Activated CD4-positive, alpha-beta T cell treated with anti-CD3 and anti-CD28 coated beads, Interleukin-2, amount 10 ng/mL, durations not matched to agents 24 days and 14 days (primary cell): ENCODE data around the gene TNPO3. TPM values are rescaled to one million over a fixed set of nuclear protein-coding genes. Genes with fewer than 3 reads are reported as not detected.

Experiments
- DNase-seq: peaks from one replicate; pipeline ENCODE4 v3.0.0; 2022
- H3K27ac Mint-ChIP-seq: one replicate; pipeline ENCODE4 v1.8.0; 2022; ENCODE audit warnings: mild to moderate bottlenecking, mixed read lengths
- H3K27me3 Mint-ChIP-seq: one replicate; pipeline ENCODE4 v1.8.0; 2022; ENCODE audit warnings: mixed read lengths
- H3K36me3 Mint-ChIP-seq: one replicate; pipeline ENCODE4 v1.8.0; 2022; ENCODE audit warnings: low read depth, mild to moderate bottlenecking, mixed read lengths
- H3K4me1 Mint-ChIP-seq: one replicate; pipeline ENCODE4 v1.8.0; 2021; ENCODE audit warnings: mixed read lengths
- H3K4me3 Mint-ChIP-seq: one replicate; pipeline ENCODE4 v1.8.0; 2022; ENCODE audit warnings: mild to moderate bottlenecking, moderate library complexity, mixed read lengths
- H3K9me3 Mint-ChIP-seq: one replicate; pipeline ENCODE4 v1.8.0; 2021; ENCODE audit warnings: mixed read lengths
- intact Hi-C: fragments of 100-400 bp; cut with micrococcal nuclease; formaldehyde crosslinking; loops from one replicate; pipeline ENCODE4 v1.15.1; 2023
- total RNA-seq: library from RNA; stranded (reverse); gene quantifications from 2 replicates; pipeline ENCODE4 v1.2.3, GENCODE V29; 2022

The TNPO3 gene
- total RNA-seq, 1 donor from 2014 or later, result 54.1 TPM

DNA sequence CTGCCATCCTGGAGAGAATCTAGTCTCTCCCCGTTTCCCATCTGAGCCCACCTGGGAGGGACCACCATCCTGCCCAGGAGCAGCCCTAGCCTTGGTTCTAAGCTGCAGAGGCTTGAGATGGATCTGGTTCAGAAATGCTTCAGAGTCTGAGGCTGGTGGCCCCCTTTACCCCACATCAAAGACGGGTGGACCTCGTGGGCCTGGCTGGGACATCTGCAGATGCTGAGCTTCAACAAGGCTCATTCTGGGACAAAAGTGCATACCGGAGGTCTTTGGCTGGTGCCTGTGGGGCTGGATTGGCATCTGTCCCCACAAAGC, 122.1 kb downstream of the TNPO3 start:
- Mint-ChIP-seq H3K27ac (no peak overlapping the region), H3K36me3 (peaks cover 6% of the 10 kb centered on the region), H3K27me3 (peaks cover 13% of the 10 kb centered on the region), H3K4me1 (peaks cover 13% of the 10 kb centered on the region), H3K9me3 (peaks cover 5% of the 10 kb centered on the region), H3K4me3 (no peak overlapping the region)
- intact Hi-C loops, result no loop called here
- no peak for DNase-seq

DNA sequence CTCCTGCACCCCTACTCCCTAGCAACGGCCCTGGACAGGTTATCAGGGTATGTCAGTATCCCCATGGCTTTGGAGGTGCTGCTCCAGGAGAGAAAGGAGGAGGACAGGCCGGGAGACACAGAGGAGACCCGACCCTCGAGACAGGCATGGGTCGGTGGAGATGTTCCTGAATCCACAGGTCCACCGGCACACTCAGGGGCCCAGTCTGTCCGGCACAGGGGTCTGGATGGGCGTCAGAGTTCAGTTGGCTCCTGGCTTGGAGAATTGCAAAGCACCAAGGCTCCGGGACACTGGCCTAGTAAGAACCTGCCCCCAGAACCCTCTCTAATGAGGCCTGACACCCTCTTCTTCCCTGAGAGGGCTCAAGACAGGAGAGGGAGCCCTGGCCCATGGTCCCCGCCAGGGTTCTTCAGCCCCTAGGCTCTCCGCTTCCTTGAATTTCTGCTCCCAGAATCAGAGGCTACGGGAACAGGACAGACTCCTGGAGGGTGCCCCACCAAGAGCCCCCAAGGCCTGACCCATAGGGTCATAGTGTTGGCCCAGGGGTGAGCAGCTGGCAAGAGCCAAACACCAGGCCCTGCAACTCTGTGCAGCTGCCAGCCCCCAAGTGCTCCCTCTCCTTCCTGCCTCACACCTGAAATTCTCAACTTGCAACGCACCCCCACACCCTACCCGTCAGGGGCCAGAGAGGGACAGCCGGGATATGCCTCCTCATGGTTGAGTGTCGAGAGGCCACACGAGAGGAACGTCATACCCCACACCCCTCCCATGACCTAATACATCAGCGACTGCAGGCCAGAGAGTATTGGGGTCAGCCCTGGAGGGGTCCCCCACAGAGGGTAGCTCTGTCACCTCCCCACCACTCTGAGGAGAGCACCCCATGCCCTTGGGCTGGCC, 122.7 kb downstream of the TNPO3 start:
- peaks cover 11% of the 10 kb centered on the region for H3K27me3 Mint-ChIP-seq
- no peak for DNase-seq
- H3K4me1 Mint-ChIP-seq, result peaks cover 13% of the 10 kb centered on the region
- peak overlapping the region; percentile 56 for H3K27ac Mint-ChIP-seq
- intact Hi-C loops, result no loop called here
- no peak overlapping the region for H3K4me3 Mint-ChIP-seq
- H3K9me3 Mint-ChIP-seq, result peaks cover 5% of the 10 kb centered on the region
- H3K36me3 Mint-ChIP-seq, result peaks cover 5% of the 10 kb centered on the region

DNA sequence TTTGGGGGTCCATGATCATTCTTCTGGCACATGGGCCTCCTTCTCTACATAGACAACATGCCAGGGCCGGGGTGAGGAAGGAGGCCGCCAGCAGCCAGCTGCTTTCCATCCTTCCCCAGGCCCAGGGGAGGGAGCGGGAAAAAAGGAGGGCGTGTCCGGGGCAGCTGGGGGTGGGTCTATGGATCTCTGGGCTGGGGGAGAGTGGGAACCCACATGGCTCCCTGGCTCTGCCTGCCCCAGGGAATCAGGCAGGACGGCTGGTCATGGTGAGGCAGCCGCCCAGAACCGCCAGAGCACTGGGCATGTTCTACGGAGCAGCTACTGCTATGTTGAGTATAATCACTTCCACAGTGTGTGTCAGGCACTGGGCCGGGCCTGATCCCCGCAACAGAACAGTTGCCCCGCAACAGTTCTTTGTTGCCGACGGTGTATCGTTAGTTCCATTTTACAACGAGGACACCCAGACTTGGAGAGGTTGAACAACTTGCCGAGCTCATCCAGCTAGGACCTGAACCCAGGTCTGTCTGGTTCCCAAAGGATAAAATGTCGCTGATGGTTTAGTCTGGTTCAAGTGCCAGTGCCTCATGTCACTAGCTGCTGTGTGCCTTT, 123.6 kb downstream of the TNPO3 start:
- H3K36me3 Mint-ChIP-seq, result peaks cover 2% of the 10 kb centered on the region
- no peak overlapping the region for H3K4me3 Mint-ChIP-seq
- DNase-seq, result no peak
- H3K4me1 Mint-ChIP-seq, result peaks cover 8% of the 10 kb centered on the region
- intact Hi-C loops, result no loop called here
- H3K27ac Mint-ChIP-seq, result no peak overlapping the region
- peaks cover 5% of the 10 kb centered on the region for H3K9me3 Mint-ChIP-seq
- peaks cover 6% of the 10 kb centered on the region for H3K27me3 Mint-ChIP-seq

GRCh38 chr7:128928882-128929788, 125.8 kb downstream of the TNPO3 start:
- intact Hi-C loops, result no loop called here
- no peak for DNase-seq
- Mint-ChIP-seq H3K27me3 (peaks cover 11% of the 10 kb centered on the region), H3K36me3 (peaks cover 2% of the 10 kb centered on the region), H3K27ac (no peak overlapping the region), H3K4me1 (peaks cover 8% of the 10 kb centered on the region), H3K9me3 (peaks cover 5% of the 10 kb centered on the region), H3K4me3 (no peak overlapping the region)

DNA sequence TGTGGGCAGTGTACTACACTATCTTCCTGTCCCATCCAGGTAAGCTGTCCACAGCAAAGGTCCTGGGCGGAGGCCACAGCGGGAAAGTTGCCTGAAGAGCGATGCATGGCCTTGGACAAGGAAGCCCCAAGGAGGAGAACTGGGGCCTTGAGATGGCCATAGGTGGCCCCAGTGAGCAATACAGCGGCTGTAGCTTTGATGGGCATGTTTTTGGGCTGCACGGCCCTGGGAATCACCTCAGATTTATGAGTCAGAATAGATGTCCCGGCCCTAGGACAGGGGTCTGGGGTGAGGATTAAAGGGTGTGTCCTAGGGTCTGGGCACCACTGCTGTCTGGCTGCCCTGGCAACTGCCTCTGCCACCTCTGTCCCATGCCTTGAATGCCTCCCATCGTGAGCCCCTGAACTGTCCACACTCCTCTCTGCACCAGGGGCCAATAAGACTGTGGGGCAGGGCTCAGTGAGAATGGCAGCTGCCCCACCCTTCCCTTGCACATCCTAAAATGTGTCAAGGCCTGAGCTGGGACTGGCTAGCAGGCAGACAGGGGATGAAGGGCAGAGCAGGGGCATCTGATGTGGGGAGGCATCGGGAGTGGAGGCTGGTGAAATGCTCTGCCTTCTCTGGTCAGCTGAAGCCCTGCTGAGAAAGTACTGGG, 126.6 kb downstream of the TNPO3 start:
- DNase-seq, result no peak
- Mint-ChIP-seq H3K4me1 (peaks cover 3% of the 10 kb centered on the region), H3K27me3 (peaks cover 13% of the 10 kb centered on the region), H3K9me3 (peaks cover 2% of the 10 kb centered on the region), H3K36me3 (peaks cover under 1% of the 10 kb centered on the region), H3K27ac (no peak overlapping the region), H3K4me3 (no peak overlapping the region)
- intact Hi-C loops, result no loop called here

- intact Hi-C loops, result no loop called here
- Mint-ChIP-seq H3K27me3 (peaks cover 26% of the 10 kb centered on the region), H3K4me1 (no peaks in the 10 kb centered on the region), H3K27ac (no peak overlapping the region), H3K9me3 (no peaks in the 10 kb centered on the region), H3K4me3 (no peak overlapping the region), H3K36me3 (no peaks in the 10 kb centered on the region)
- no peak for DNase-seq
Observed at GRCh38 chr7:128924707-128925588, 130.0 kb downstream of the TNPO3 start.

DNA sequence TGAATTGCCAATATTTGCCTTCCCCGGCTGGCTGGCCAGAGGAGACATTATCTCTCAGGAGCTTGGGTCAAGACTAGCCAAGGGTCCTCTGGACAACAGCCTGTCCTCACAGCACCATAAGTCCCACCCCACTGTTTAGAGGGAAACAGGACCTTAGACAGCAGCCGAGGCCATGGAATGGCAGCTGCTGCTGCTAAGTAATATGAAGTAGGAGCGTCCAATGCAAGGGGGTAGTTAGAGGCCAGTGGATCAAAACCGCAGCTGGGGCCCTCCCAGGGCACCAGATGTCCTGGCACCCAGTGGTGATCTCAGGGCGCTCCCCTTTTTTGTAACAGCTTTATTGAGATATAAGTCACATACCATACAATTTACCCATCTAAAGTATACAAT, 131.5 kb downstream of the TNPO3 start:
- no peak for DNase-seq
- Mint-ChIP-seq H3K36me3 (no peaks in the 10 kb centered on the region), H3K4me1 (no peaks in the 10 kb centered on the region), H3K9me3 (no peaks in the 10 kb centered on the region), H3K27me3 (peaks cover 37% of the 10 kb centered on the region), H3K27ac (no peak overlapping the region), H3K4me3 (no peak overlapping the region)
- intact Hi-C loops, result no loop called here

- no peak for DNase-seq
- Mint-ChIP-seq H3K27ac (no peak overlapping the region), H3K4me1 (no peaks in the 10 kb centered on the region), H3K9me3 (no peaks in the 10 kb centered on the region), H3K27me3 (peaks cover 42% of the 10 kb centered on the region), H3K4me3 (no peak overlapping the region), H3K36me3 (no peaks in the 10 kb centered on the region)
- intact Hi-C loops, result no loop called here
Observed at GRCh38 chr7:128922496-128923410, 132.2 kb downstream of the TNPO3 start.

GRCh38 chr7:128921866-128922440, 133.0 kb downstream of the TNPO3 start:
- DNase-seq, result no peak
- Mint-ChIP-seq H3K27me3 (peaks cover 46% of the 10 kb centered on the region), H3K27ac (no peak overlapping the region), H3K4me3 (no peak overlapping the region), H3K36me3 (no peaks in the 10 kb centered on the region), H3K4me1 (no peaks in the 10 kb centered on the region), H3K9me3 (no peaks in the 10 kb centered on the region)
- intact Hi-C loops, result no loop called here

DNA sequence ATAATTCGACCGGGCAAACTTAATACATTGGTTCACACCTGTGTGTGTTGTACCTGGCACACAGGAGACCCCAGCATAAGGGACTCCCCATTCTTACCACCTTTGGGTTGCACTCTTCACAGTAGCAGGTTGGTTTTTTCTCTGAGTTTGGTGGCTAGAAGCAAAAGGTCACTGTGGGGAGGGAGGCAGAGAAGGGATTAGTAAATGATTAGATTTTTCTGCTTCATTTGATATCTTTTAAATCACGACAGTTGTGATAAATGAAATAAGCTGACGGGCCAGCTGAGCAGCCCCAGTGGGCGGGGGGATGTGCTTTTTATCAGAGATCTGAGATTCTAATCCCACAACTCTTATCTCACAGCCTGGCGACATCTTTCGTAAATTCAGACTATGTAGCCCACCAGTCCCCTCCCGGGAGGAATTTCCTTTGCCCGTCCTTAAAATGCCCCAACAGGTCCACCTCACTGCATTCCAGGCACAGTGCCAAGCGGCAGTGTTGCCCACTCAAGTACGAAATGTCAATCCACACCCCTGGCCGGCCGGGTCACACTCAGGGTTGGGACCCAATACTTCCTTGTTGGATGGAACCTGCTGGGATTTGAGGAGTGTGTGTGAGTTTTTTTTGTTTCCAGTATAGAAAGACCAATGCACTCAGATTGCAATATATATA, 133.9 kb downstream of the TNPO3 start:
- no peaks in the 10 kb centered on the region for H3K4me1 Mint-ChIP-seq
- H3K27me3 Mint-ChIP-seq, result peaks cover 52% of the 10 kb centered on the region
- H3K36me3 Mint-ChIP-seq, result no peaks in the 10 kb centered on the region
- intact Hi-C loops, result no loop called here
- H3K4me3 Mint-ChIP-seq, result no peak overlapping the region
- DNase-seq, result no peak
- H3K27ac Mint-ChIP-seq, result no peak overlapping the region
- no peaks in the 10 kb centered on the region for H3K9me3 Mint-ChIP-seq

- Mint-ChIP-seq H3K4me3 (no peak overlapping the region), H3K27me3 (peaks cover 55% of the 10 kb centered on the region), H3K4me1 (peaks cover 4% of the 10 kb centered on the region), H3K27ac (no peak overlapping the region), H3K36me3 (no peaks in the 10 kb centered on the region), H3K9me3 (no peaks in the 10 kb centered on the region)
- no peak for DNase-seq
- intact Hi-C loops, result no loop called here
Observed at GRCh38 chr7:128919881-128920799, 134.8 kb downstream of the TNPO3 start.
